Fibroblast of skin of abdomen (primary cell): ENCODE data around the gene NUCB1.
A peak's percentile ranks its signal among the peaks of the same experiment; 100 is the strongest.

ENCODE experiments used
- DNase-seq: peaks from one replicate; pipeline ENCODE4 v3.0.0-alpha.2; 2013

NUCB1 gene

GRCh38 chr19:48963371-48964204 is 63.5 kb downstream of the NUCB1 start:
- DNase-seq, result peak; percentile 81

DNA sequence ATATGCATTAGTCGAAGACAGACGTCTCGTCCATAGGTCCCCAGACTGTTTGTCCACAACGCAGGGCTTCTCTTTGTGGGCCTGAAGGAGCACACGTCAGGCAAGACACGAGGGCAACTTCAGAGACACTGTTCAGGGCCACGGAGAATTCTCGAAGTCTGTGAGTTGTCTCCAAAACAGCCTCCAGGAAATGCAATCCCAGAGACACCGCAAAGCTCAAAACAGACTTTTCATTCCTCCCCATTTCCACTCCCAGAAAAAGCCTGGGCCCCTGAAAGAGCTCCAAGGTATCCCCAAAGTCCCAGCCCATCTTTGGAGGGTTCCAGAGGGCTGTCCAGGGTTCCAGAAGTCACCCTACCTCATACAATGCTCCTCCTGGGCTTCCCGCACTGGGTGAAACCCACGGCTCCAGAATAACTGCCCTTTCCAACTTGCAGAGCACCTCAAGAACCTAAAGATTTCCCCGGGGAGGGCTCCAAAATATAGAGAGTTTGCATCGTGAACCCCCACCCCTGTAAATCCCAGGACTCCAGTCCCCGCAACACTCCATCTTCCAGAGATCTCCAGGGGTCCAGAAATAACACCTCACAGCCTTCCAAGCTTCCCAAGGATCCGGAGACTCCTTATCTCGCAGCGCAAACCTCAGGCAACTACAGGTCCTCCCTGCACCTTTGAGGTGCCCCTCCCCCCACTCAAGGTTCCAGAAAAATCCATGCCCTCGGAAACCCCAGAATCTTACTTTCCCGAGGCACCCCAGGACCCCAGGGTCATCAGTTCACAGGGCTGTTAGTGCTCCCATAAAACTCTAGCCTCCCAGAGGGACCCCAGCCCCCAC is 64.3 kb downstream of the NUCB1 start:
- peak; percentile 69 for DNase-seq

GRCh38 chr19:48965040-48965805 is 65.1 kb downstream of the NUCB1 start, which contains the start of gene FTL:
TSS of gene FTL (plus strand) at chr19:48965309. CDS start at chr19:48965508, 199 bp downstream.
- DNase-seq, result peak; percentile 97

DNA sequence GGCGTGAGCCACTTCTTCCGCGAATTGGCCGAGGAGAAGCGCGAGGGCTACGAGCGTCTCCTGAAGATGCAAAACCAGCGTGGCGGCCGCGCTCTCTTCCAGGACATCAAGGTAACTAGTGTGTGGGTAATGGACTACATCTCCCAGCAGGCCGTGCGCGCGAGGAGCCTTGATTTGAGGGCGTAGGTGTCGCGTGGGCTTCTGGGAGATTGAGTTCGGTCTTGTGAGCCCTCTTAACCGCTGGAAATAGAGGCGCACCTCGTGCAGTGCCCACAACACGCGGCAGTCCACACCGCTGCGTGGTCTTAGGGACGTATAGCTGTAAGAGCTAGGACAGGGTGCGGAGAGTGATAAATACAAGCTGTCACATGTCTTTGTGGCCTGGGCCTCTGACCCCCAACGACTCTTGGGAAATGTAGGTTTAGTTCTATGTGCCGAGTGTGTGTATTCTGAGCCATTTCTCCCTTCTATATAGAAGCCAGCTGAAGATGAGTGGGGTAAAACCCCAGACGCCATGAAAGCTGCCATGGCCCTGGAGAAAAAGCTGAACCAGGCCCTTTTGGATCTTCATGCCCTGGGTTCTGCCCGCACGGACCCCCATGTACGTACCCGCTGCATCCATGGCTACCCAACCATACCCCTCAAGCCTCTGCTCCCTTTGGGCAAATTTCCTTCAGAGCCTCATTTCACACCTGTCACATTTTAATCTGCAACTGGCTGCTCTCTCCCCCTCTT is 65.9 kb downstream of the NUCB1 start:
- peak; percentile 76 for DNase-seq

- DNase-seq, result no peak
These were observed 66.6 kb downstream of the NUCB1 start for GRCh38 chr19:48966541-48967345.

GRCh38 chr19:48967346-48968178 is 67.5 kb downstream of the NUCB1 start:
- DNase-seq, result peak; percentile 35

- peak; percentile 36 for DNase-seq
These were observed 68.1 kb downstream of the NUCB1 start for GRCh38 chr19:48968179-48968661.

DNA sequence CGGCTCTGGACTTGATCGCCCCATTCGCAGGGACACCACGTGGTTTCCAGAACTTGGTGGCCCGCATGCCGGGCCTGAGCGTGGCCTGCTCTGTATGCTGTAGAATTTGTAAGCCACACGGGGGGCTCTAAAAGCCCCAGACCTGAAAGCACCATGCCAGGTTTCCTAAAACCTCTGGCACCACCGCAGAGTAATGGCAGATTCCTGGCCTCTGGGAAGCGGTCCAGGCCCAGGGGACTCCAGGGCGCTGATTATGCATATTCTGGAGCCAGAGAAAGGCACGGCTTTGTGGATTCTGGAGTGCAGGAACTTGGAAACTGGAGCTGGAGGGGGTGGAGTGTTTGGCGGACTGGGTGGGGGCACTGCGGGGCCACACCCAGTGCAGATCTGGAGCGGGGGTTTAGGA is 68.7 kb downstream of the NUCB1 start:
- DNase-seq, result no peak

DNA sequence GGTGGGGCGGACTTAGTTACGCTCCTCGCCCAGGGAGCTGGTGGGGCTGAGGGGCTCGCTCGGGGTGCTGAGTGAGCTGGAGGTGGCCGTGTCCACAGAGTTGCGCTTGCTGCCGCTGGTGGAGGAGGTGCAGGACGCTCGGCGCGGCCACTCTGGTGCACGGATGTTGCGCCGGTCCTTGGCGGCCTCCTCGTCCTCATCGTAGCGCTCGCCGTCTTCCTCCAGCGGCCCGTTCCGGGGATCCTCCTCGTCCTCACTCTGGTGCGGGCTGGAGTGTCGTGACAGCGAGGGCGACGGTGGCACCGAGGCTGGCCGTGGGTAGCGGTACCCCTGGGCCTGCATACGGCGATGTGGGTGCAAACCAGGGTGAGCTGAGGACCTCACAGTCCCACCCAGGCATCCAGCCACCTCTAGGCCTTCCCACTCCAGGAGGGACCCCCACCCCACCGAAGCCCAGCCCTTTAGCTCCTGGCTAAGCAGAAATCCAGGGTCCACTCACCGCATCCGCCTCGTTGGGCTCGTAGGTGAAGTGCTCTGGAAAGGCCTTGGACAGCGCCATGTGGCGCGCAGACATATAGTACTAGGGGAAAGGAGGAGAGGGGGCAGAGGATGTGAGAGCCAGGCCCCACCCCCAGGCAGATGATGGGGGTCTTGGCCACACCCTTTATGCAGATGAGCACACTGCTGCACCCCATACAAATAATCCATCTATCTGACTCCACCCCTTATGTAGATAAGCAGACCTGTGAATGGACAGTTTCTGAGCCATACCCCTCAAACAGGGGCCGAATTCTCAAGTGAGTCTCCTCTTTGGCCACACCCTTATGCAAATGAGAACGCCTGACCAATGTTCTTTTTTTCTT is 69.4 kb downstream of the NUCB1 start:
- no peak for DNase-seq

DNA sequence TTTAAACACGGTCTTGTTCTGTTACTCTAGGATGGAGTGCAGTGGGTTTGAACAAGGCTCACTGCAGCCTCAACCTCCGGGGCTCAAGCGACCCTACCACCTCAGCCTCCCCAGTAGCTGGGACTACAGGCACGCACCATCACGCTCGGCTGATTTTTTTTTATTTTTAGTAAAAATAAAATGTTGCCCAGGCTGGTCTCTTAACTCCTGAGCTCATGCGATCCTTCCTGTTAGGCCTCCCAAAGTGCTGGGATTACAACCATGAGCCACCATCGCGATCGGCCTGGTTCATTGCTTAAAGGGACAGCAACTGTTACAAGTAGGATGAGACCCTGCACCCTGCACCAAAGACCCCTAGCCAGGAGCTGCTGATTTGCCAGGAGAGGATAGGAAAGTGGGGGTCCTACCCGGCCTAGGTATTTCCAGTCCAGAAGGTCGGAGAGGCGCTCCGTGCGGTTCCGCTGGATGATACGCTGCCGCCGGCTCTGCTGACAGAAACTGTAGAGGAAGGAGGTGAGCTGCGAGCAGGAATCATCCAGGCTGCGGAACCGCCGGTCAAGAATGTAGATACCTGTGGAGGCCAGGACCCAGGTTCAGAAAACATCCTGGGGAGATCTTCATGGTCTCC is 70.1 kb downstream of the NUCB1 start:
- DNase-seq, result no peak

DNA sequence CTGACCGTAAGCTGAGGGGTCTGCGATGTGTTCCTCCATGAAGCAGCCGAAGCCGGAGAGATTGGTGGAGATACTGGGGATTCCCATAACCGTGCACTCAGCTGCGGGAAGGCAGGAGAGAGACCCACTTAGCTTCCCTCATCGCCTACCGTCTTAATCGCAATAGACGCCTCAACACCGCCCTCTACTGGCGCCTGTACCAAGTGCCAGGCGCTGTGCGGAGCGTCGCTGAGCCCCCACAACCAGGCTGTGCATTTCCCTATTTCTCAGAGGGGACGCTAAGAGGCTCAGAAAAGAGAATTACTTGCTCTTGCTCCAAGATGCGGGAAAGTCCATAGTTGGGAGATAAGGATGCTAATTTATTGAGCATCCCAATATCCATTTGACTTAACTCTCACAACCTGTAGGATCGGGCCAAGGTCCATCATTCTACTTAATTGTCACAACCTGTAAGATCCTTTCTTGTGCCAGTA is 70.8 kb downstream of the NUCB1 start:
- DNase-seq, result peak; percentile 72
